HUES64 (cell line): Measurements from ENCODE around the gene NOS1.
"Not testable (repeated sequence)": the region's sequence is repeated elsewhere in the genome, so short reads cannot be mapped to it uniquely, and the experiment has no call there.

Experiments
- H3K27ac ChIP-seq: 2 replicates; pipeline ENCODE4 v1.7.0; 2013; ENCODE audit warnings: low read depth, low read length, inconsistent platforms
- H3K27me3 ChIP-seq: 2 replicates; pipeline ENCODE4 v1.6.1; 2013; ENCODE audit warnings: mild to moderate bottlenecking, low read length; ENCODE audit not compliant: insufficient read depth
- H3K36me3 ChIP-seq: 2 replicates; pipeline ENCODE4 v1.6.1; 2013; ENCODE audit warnings: mild to moderate bottlenecking, low read length; ENCODE audit not compliant: insufficient read depth
- H3K4me1 ChIP-seq: 2 replicates; pipeline ENCODE4 v1.6.1; 2013; ENCODE audit warnings: mild to moderate bottlenecking, low read length, moderate library complexity; ENCODE audit not compliant: insufficient read depth
- H3K4me3 ChIP-seq: 2 replicates; pipeline ENCODE4 v1.5.1; 2013; ENCODE audit warnings: mild to moderate bottlenecking, low read length, moderate library complexity
- H3K9ac ChIP-seq: 2 replicates; pipeline ENCODE4 v1.6.1; 2013; ENCODE audit warnings: mild to moderate bottlenecking, low read depth, low read length
- H3K9me3 ChIP-seq: 2 replicates; pipeline ENCODE4 v1.6.1; 2013; ENCODE audit warnings: low read depth, low read length; ENCODE audit not compliant: insufficient read depth
- WGBS: fragments of 150-250, 120-280 bp; methylation state at CpG from one replicate; pipeline ENCODE4 v1.1.7; 2013; ENCODE audit warnings: missing lambda C conversion rate; 5-methylcytosine and 5-hydroxymethylcytosine counted together

The NOS1 gene

DNA sequence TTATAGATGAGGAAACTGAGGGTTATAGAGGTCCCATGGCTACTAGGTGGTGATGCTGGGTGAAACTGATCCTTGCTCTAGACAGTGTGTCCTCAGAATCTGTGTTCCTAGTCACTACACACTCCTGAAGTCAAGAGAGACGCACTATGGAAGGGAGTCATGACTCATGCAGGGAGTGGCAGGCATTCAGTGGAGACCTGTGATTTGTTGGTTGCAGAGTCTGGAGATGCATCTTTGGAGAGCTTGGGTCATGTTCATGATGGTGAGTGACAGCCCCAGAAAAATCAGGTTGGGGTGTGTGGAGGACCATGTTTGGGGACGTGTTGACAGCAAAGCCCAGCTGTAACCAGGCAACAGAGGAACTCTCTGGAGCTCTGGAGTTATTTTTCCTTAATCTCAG is 133.2 kb downstream of the NOS1 start:
- H3K27me3 ChIP-seq: no peaks in the 10 kb centered on the region
- 87% methylated on average over 2 of the region's 2 CpGs for WGBS
- no peaks in the 10 kb centered on the region for H3K4me1 ChIP-seq
- no peak overlapping the region for H3K9ac ChIP-seq
- no peaks in the 10 kb centered on the region for H3K36me3 ChIP-seq
- no peak overlapping the region for H3K27ac ChIP-seq
- H3K4me3 ChIP-seq: no peak overlapping the region
- no peaks in the 10 kb centered on the region for H3K9me3 ChIP-seq

DNA sequence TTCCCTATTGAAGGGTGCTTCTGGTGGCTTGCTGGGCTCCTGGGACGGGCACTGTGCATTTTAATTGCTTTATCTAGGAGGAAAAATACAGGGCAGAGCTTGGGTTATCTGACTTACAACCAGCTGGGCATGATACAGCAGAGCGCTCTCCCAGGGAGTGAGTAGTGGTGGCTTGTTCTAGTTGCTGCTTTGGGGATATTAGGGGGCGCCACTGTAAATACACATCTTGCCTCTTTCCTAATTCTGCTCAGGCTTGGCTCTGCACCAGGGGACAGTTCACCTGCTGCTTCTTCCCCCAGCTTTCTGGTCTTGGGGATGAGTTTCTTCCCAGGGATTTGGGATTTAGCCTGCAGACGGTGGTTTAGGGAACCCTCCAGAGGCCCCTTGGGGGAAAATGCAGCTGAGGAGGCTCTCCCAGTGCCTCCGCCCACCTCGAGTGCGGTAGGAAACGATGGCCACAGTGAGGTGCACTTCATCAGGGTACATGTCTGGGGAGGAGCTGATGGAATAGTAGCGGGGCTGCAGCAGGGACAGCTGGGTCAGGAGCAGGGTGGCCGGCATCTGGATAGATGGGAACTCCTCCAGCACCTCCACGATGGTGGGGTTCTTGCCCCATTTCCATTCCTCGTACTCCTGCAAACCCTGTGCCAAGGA is 134.3 kb downstream of the NOS1 start:
- no peaks in the 10 kb centered on the region for H3K27me3 ChIP-seq

DNA sequence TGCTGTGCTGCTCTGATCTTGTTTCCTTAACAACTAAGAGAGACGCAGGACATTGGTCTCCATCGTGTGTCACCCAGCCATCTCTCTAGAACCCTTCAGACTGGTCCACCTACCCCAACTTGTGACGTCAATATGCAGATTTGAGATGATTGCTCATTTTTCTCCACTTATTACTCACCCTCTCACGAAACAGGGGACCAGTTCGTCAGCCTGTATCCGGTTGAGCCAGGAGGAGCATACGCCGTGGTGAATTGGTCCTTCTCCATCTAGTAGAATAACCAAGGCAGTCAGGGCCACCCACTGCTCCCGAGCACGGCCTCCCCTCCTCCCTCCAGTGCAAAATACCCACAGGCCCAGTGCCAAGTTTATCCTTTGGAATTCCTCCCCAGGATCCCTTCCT is 134.9 kb downstream of the NOS1 start:
- WGBS: 90% methylated on average over 10 of the region's 10 CpGs
- no peak overlapping the region for H3K9ac ChIP-seq

More for the DNA sequence above, 134.3 kb downstream of the NOS1 start:
- Histone ChIP-seq H3K9ac (no peak overlapping the region), H3K27ac (no peak overlapping the region), H3K9me3 (no peaks in the 10 kb centered on the region), H3K4me1 (no peaks in the 10 kb centered on the region), H3K4me3 (no peak overlapping the region), H3K36me3 (no peaks in the 10 kb centered on the region)
- WGBS: 74% methylated on average over 11 of the region's 12 CpGs

DNA sequence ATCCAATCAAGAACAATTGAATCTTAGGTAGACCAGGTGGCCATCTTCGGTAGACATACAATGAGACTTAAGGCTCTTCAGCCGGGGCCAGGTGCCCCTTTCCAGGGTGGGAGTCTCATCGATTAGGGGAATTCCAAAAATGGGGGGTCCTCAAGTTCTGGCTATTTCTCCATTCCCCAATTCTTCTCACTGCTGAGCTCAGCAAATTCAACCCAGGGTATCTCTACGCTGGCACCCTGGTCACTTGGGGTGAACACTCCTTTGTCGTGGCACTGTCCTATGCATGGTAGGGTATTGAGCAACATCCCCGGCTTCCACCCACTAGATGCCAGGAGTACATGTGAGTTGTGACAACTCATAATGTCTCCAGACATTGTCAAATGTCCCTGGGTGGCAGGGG is 136.2 kb downstream of the NOS1 start:
- no peaks in the 10 kb centered on the region for H3K27me3 ChIP-seq
- WGBS: 82% methylated on average over 6 of the region's 6 CpGs
- H3K9ac ChIP-seq: no peak overlapping the region

More for the DNA sequence above, 134.9 kb downstream of the NOS1 start:
- Histone ChIP-seq H3K27ac (no peak overlapping the region), H3K36me3 (no peaks in the 10 kb centered on the region), H3K4me3 (no peak overlapping the region), H3K27me3 (no peaks in the 10 kb centered on the region), H3K4me1 (no peaks in the 10 kb centered on the region), H3K9me3 (no peaks in the 10 kb centered on the region)

DNA sequence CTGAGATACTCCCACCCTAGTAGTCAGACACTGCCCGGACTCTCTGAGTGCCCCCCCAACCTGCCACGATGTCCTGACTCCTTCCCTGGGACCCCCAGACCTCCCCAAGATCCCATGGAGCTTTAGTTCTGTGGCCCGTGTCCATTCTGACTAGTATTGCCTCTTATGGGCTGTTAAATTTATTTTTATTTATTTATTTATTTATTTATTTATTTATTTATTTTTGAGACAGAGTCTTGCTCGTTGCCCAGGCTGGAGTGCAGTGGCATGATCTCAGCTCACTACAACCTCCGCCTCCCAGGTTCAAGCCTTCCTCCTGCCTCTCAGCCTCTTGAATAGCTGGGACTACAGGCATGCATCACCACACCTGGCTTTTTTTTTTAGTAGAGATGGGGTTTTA is 140.5 kb downstream of the NOS1 start:
- H3K9me3 ChIP-seq, H3K27me3 ChIP-seq: not testable (repeated sequence)
- WGBS: 97% methylated on average over 4 of the region's 5 CpGs

More for the DNA sequence above, 136.2 kb downstream of the NOS1 start:
- Histone ChIP-seq H3K36me3 (no peaks in the 10 kb centered on the region), H3K27ac (no peak overlapping the region), H3K4me1 (no peaks in the 10 kb centered on the region), H3K4me3 (no peak overlapping the region), H3K9me3 (no peaks in the 10 kb centered on the region)

DNA sequence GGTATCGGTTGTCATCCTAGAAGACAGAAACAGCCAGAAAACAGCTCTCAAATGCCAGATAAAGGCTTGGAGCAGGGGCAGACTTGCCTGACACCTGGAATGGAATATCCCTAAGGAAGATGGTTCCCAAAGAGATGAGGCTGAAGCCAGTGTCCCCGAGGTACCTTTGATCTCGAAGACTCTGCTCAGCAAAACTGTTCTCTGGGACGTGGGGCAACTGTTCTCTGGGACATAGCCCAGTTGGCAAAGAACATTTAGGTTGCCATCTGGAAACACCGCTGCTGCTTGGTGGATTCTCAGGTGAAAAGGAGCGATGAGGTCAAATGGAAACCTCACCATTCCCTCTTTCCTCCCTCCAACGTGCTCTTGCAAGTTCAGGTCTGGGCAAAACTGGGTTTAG is 143.3 kb downstream of the NOS1 start:
- Histone ChIP-seq H3K4me1 (no peaks in the 10 kb centered on the region), H3K9ac (no peak overlapping the region), H3K36me3 (no peaks in the 10 kb centered on the region), H3K9me3 (no peaks in the 10 kb centered on the region), H3K27me3 (no peaks in the 10 kb centered on the region), H3K27ac (no peak overlapping the region), H3K4me3 (no peak overlapping the region)
- WGBS: 89% methylated on average over 6 of the region's 7 CpGs

More for the DNA sequence above, 140.5 kb downstream of the NOS1 start:
- H3K4me3 ChIP-seq, H3K36me3 ChIP-seq, H3K4me1 ChIP-seq, H3K9ac ChIP-seq, H3K27ac ChIP-seq: not testable (repeated sequence)

DNA sequence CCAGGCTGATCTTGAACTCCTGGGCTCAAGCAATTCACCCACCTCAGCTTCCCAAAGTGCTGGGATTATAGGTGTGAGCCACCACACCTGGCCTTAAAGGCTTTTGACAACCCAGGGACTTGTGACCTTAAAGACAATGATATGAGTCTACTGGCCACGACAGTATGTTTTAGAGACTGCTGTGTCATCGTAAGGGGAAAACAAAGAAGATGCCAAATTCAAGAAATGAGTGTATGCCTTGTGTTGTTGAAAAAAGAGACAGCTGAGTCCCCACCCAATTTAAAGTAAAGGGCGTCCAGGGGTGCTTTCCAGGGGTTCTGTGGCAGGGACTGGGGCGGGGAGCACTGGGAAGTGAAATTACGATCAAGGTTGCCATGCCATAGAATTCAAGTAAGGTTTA is 144.7 kb downstream of the NOS1 start:
- no peaks in the 10 kb centered on the region for H3K9me3 ChIP-seq
- no peaks in the 10 kb centered on the region for H3K27me3 ChIP-seq
- 91% methylated on average over 5 of the region's 5 CpGs for WGBS

DNA sequence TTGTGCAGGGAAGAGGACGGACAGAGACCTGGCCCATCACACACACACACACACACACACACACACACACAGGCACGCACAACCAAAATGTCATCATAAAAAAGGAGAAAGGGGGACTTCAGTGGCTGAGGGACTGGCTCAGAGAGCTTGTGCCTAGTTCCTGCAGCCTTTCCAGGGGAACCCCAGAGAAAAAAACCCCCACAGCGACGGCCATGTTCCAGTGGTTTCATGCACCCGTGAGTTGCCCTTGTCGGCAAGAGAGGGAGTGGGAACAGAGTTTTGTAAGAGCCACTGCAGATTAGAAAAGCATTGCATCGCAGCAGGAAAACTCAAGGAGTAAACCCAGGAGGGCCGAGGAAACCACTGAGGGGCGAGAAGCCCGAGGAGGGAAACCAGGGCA is 146.6 kb downstream of the NOS1 start:
- Histone ChIP-seq H3K27me3 (no peaks in the 10 kb centered on the region), H3K4me1 (no peaks in the 10 kb centered on the region), H3K27ac (no peak overlapping the region), H3K9ac (no peak overlapping the region), H3K9me3 (no peaks in the 10 kb centered on the region), H3K4me3 (no peak overlapping the region), H3K36me3 (no peaks in the 10 kb centered on the region)
- 82% methylated on average over 9 of the region's 10 CpGs for WGBS

More for the DNA sequence above, 144.7 kb downstream of the NOS1 start:
- Histone ChIP-seq H3K4me1 (no peaks in the 10 kb centered on the region), H3K27ac (no peak overlapping the region), H3K4me3 (no peak overlapping the region), H3K36me3 (no peaks in the 10 kb centered on the region), H3K9ac (no peak overlapping the region)

DNA sequence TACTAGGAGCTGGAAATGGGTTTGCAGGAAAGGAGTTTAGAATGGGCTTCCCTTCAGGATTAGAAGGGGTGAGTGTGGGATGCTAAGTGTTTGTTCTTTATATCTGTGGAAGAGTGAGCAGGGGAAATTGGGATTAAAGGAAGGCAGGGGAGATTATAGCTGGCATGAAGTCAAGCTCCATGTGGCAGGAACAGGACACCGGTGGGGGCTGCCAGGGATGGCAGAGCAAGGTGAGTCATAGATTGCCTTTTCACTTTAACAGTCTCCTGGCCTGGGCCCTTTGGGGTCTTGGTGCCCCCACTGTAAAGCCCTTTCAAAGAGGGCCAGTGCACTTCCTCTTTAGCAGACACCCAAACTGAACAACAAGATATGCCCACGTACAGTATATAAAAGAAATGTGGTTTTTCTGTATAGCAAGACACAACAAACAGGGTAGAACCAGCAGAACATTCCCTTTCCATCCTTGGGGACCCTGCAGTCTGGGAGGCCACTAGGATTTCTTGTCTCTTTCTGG is 148.1 kb downstream of the NOS1 start:
- Histone ChIP-seq H3K27me3 (no peaks in the 10 kb centered on the region), H3K9ac (no peak overlapping the region)
- WGBS: 46% methylated on average over 1 of the region's 2 CpGs

DNA sequence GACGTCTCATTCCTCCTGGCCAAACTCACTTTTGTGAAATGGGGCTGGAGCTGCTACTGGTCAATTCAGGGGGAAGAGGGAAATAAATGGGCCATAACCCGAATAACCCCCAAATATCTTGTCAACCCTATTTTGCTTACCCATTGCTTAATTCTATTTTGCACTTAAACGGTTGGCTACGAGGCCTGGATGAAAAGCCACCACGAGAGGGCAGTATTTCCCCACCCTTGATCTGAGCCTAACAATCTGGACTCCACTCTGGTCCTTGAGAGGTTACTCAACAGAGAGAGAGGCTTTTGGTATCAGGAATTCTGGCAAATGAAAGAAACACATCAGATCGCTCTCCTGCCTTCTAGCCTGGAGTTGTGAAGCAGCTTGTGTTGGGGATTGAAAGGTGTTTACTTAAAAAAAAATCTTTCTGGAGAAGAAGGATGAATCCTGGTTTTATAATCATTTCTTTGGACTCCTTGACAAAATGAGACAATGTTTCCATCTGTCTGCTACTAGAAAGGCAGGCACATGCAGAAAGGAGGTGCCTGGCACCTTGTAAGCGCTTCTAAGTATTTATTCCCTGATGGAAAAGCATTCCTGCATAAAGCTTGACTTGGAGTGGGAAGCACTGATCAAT is 148.7 kb downstream of the NOS1 start:
- Histone ChIP-seq H3K9me3 (no peaks in the 10 kb centered on the region), H3K27me3 (no peaks in the 10 kb centered on the region), H3K9ac (no peak overlapping the region), H3K36me3 (no peaks in the 10 kb centered on the region), H3K4me1 (0 out of 2 replicates have a peak, but pooled peaks cover 3% of the 10 kb centered on the region), H3K4me3 (no peak overlapping the region), H3K27ac (no peak overlapping the region)
- WGBS: 26% methylated on average over 7 of the region's 7 CpGs

More for the DNA sequence above, 148.1 kb downstream of the NOS1 start:
- H3K27ac ChIP-seq: no peak overlapping the region
- no peaks in the 10 kb centered on the region for H3K9me3 ChIP-seq
- no peaks in the 10 kb centered on the region for H3K36me3 ChIP-seq
- H3K4me1 ChIP-seq: 0 out of 2 replicates have a peak, but pooled peaks cover 1% of the 10 kb centered on the region
- H3K4me3 ChIP-seq: no peak overlapping the region

DNA sequence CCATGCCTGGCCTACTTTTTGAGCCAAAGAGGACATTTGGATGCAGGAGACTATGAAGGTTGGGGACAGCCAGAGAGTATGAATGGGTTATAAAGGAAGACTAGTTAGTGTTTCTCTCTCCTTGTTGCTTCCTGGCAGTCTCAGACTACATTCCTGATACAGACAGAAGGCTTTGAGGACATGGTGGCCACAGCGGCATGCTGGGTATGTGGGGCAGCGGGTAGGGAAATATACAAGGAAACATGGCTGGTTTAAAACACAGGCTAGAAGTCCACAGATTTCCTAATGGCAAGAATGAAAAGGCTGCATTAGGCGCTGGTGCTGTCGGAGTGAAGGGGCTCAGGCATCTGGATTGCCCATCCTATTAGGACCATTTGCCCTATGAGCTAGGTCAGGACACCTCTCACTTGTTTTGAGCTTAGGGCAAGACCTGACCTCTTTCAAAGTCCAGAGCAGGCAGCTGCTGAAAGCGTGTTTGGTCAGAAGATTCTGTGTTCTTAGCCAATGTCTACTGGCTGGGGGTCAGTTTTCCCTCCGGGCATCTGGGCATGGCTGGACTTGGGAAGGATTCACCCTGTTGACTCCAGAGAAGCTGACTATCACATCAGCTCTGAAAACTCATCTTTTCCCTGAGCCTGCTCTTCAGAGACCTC is 151.0 kb downstream of the NOS1 start:
- no peaks in the 10 kb centered on the region for H3K27me3 ChIP-seq
- H3K9ac ChIP-seq: no peak overlapping the region
- WGBS: 90% methylated on average over 6 of the region's 6 CpGs
- H3K4me3 ChIP-seq: no peak overlapping the region
- H3K27ac ChIP-seq: no peak overlapping the region
- no peaks in the 10 kb centered on the region for H3K9me3 ChIP-seq
- H3K4me1 ChIP-seq: 0 out of 2 replicates have a peak, but pooled peaks cover 3% of the 10 kb centered on the region
- no peaks in the 10 kb centered on the region for H3K36me3 ChIP-seq
